HS-27A (cell line): ENCODE data around the gene LIPE.
"Not testable (repeated sequence)": the region's sequence is repeated elsewhere in the genome, so short reads cannot be mapped to it uniquely, and the experiment has no call there.

ENCODE experiments used
- DNase-seq: peaks from one replicate; pipeline ENCODE4 v3.0.0-alpha.2; 2012; ENCODE audit warnings: low read depth, missing footprints

LIPE gene

GRCh38 chr19:42427313-42427712 lies at the start of gene LIPE:
Gene LIPE (minus strand): TSS chr19:42427388. CDS start chr19:42427149, 239 bp downstream.
- DNase-seq, result no peak

- no peak for DNase-seq
These were observed 48.2 kb upstream of the LIPE start for GRCh38 chr19:42475366-42475765.

GRCh38 chr19:42474743-42475142 lies 47.6 kb upstream of the LIPE start:
- no peak for DNase-seq

GRCh38 chr19:42473686-42474085 lies 46.5 kb upstream of the LIPE start:
- no peak for DNase-seq

- no peak for DNase-seq
These were observed 45.4 kb upstream of the LIPE start for GRCh38 chr19:42472402-42473147.

GRCh38 chr19:42471554-42472249 lies 44.5 kb upstream of the LIPE start:
- DNase-seq, result no peak

GRCh38 chr19:42469311-42470235 lies 42.4 kb upstream of the LIPE start:
- DNase-seq, result no peak

GRCh38 chr19:42468273-42468796 lies 41.1 kb upstream of the LIPE start:
- DNase-seq, result peak; percentile 86

- no peak for DNase-seq
These were observed 40.1 kb upstream of the LIPE start for GRCh38 chr19:42467183-42467760.

- DNase-seq, result no peak
These were observed 39.5 kb upstream of the LIPE start for GRCh38 chr19:42466521-42467182.

GRCh38 chr19:42465827-42466280 lies 38.7 kb upstream of the LIPE start:
- DNase-seq, result no peak

GRCh38 chr19:42461700-42462324 lies 34.6 kb upstream of the LIPE start:
- no peak for DNase-seq

- DNase-seq, result not testable (repeated sequence)
These were observed 34.0 kb upstream of the LIPE start for GRCh38 chr19:42461231-42461630.

GRCh38 chr19:42459926-42460325 lies 32.7 kb upstream of the LIPE start:
- no peak for DNase-seq

- no peak for DNase-seq
These were observed 28.5 kb upstream of the LIPE start for GRCh38 chr19:42455621-42456081.

GRCh38 chr19:42455086-42455485 lies 27.9 kb upstream of the LIPE start:
- no peak for DNase-seq

- no peak for DNase-seq
These were observed 25.4 kb upstream of the LIPE start for GRCh38 chr19:42452590-42452989.

- DNase-seq, result peak; percentile 71
These were observed 23.2 kb upstream of the LIPE start for GRCh38 chr19:42450314-42450934.

- DNase-seq, result not testable (repeated sequence)
These were observed 21.1 kb upstream of the LIPE start for GRCh38 chr19:42448306-42448705.

- DNase-seq, result no peak
These were observed 18.8 kb upstream of the LIPE start for GRCh38 chr19:42445948-42446347.
